Right atrium auricular region (tissue), 2 donors: ENCODE results near the gene AP2B1. TPM values are rescaled to one million over a fixed set of nuclear protein-coding genes. Genes with fewer than 3 reads are reported as not detected.

Source experiments
- DNase-seq: peaks from one replicate; pipeline ENCODE4 v3.0.0-alpha.2; 2019; ENCODE audit warnings: low spot score
- H3K27ac ChIP-seq, 2 donors: fragments of 200-600 bp; sonication (generic); 1 replicate in 1 of 2; 2 replicates in 1 of 2; pipeline ENCODE4 v1.5.1; 2016 to 2019
- H3K27me3 ChIP-seq, 2 donors: fragments of 200-600 bp; sonication (generic); one replicate each; pipeline versions ENCODE4 v1.5.1 to v1.6.0; 2017 to 2019
- H3K36me3 ChIP-seq: fragments of 200-600 bp; sonication (generic); one replicate; pipeline ENCODE4 v1.5.1; 2016
- H3K4me1 ChIP-seq, 2 donors: fragments of 200-600 bp; sonication (generic); one replicate each; pipeline versions ENCODE4 v1.5.1 to v1.6.0; 2017 to 2019
- H3K4me3 ChIP-seq, 2 donors: fragments of 200-600 bp; sonication (generic); 1 replicate in 1 of 2; 2 replicates in 1 of 2; pipeline ENCODE4 v1.5.1; 2017 to 2019; ENCODE audit warnings: mild to moderate bottlenecking in 1 of 2, moderate library complexity in 1 of 2
- H3K9me3 ChIP-seq, 2 donors: fragments of 200-600 bp; sonication (generic); one replicate each; pipeline ENCODE4 v1.5.1; 2019
- total RNA-seq, 2 donors: library from RNA; depleted of rRNA; stranded (reverse); fragments of >200 nt; gene quantifications; one replicate each; pipeline ENCODE4 v1.1.0, GENCODE V29; 2016
- TF ChIP-seq, protein P1 (sequence below), 2 donors: fragments of 200-600 bp; sonication (generic); IDR thresholded peaks; one replicate each; pipeline ENCODE4 v1.5.1; 2019; ENCODE audit warnings: antibody characterized with exemption in 2 of 2

Gene AP2B1
- total RNA-seq, 2 donors from 2014 or later = 79.8 to 80.1 TPM

GRCh38 chr17:35731239-35731916 lies 144.3 kb downstream of the AP2B1 start, which contains the start of gene RASL10B:
TSS of gene RASL10B (plus strand) at chr17:35731639. CDS start at chr17:35735185, 3,546 bp downstream.
- TF ChIP-seq, protein P1, sequence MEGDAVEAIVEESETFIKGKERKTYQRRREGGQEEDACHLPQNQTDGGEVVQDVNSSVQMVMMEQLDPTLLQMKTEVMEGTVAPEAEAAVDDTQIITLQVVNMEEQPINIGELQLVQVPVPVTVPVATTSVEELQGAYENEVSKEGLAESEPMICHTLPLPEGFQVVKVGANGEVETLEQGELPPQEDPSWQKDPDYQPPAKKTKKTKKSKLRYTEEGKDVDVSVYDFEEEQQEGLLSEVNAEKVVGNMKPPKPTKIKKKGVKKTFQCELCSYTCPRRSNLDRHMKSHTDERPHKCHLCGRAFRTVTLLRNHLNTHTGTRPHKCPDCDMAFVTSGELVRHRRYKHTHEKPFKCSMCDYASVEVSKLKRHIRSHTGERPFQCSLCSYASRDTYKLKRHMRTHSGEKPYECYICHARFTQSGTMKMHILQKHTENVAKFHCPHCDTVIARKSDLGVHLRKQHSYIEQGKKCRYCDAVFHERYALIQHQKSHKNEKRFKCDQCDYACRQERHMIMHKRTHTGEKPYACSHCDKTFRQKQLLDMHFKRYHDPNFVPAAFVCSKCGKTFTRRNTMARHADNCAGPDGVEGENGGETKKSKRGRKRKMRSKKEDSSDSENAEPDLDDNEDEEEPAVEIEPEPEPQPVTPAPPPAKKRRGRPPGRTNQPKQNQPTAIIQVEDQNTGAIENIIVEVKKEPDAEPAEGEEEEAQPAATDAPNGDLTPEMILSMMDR (IDR thresholded peaks at IDR 0.05) = no peak
- H3K27me3 ChIP-seq = no peaks in the 10 kb centered on the region
- peaks cover 0 to 27% of the 10 kb centered on the region in 2 donors for H3K4me1 ChIP-seq
- H3K4me3 ChIP-seq = peak within 1 kb of the TSS; percentile 55 to 77
- peak; percentile 60 for DNase-seq
- H3K27ac ChIP-seq = peak within 1 kb of the TSS; percentile 62 to 85
- H3K36me3 ChIP-seq = no peaks in the 10 kb centered on the region
- no peaks in the 10 kb centered on the region for H3K9me3 ChIP-seq

DNA sequence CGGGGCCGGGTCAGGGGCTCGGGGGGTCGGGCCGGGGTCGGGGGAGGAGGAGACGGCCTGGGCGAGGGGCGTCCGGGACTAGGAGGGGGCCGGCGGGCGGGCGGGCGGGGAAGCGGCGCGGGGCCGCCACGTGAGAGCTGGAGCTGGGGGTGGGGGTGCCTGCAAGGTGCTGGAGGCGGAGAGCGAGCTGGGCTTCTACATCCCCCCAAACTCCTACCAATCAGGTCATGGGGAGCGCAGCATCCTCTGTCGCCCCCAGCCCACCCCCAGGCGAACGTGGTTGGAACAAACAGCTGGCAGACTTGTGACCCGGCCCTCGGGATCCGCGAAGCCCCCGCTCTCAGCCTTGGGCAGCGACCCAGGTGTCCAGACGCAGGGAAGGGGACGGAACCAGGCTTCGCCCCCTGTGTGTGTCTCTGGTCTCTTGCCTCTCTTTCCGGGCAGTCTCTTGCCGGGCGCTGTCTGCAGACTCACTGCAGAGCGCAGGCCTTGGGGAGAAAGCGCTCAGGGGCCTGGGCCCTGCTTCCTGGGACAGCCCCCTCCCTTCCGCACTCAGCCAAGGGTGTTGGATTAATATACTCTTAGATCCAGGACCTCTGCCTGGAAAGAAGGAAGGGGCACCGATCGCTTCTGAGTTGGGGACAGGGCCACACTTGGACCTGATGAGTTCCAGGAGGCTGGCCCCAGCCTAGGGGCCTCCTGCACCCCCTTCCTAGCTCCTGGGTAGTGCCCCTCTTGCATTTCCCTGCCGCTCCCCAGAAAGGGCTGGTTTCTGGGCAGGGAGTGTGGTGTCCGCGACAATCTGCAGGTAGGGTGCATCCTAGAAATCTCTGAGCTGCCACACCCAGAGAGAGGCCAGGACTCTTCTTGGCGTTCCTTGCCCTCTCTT lies 145.0 kb downstream of the AP2B1 start:
- Histone ChIP-seq H3K36me3 (no peaks in the 10 kb centered on the region), H3K4me3 (peak overlapping the region; percentile 55 to 77), H3K4me1 (peaks cover 0 to 19% of the 10 kb centered on the region in 2 donors), H3K27ac (peak overlapping the region; percentile 62 to 85), H3K27me3 (no peaks in the 10 kb centered on the region), H3K9me3 (no peaks in the 10 kb centered on the region)
- TF ChIP-seq, protein P1 (IDR thresholded peaks at IDR 0.05) = no peak
- DNase-seq = peak; percentile 57

DNA sequence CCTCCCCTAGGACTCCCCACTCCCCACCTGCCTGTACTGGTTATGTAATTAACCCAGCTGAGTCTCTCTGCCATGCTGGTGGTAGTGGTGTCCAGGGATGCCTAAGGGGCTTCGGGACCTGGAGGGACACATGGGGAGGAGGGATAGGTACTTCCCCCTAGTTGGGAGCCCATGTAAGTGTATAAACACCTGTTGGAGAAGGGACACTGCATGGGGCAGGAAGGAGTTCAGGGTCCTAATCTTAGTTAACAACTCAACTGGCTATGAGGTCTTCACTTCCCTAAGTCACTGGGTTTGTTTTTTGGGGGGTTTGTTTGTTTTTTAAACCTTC lies 145.6 kb downstream of the AP2B1 start:
- TF ChIP-seq, protein P1 (IDR thresholded peaks at IDR 0.05) = no peak
- no peaks in the 10 kb centered on the region for H3K36me3 ChIP-seq
- peaks cover 0 to 13% of the 10 kb centered on the region in 2 donors for H3K4me1 ChIP-seq
- H3K27ac ChIP-seq = peak overlapping the region in 1 of 2 donors; percentile 85
- H3K27me3 ChIP-seq = no peaks in the 10 kb centered on the region
- peak overlapping the region in 1 of 2 donors; percentile 77 for H3K4me3 ChIP-seq
- DNase-seq = peak; percentile 26
- no peaks in the 10 kb centered on the region for H3K9me3 ChIP-seq

DNA sequence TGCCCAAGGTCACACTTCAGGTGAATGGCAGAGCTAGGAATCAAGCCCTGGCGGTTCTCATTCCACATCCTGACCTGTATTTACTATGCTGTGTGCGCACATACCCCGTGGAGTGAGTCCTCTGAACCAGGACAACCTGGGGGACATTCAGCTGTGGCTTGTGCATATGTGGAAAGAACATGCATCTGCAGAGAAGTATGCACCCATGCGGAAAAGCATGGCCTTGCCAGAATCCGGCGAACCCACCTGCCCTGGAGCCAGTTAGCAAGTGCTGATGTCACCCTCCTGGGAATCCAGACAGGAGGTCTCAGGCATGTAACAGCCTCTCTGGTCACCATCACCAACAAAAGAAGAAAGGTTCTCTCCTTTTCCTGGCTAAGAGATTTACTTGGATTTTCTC lies 146.2 kb downstream of the AP2B1 start:
- no peak for DNase-seq
- Histone ChIP-seq H3K27me3 (no peaks in the 10 kb centered on the region), H3K4me1 (peaks cover 0 to 12% of the 10 kb centered on the region in 2 donors), H3K9me3 (no peaks in the 10 kb centered on the region), H3K36me3 (no peaks in the 10 kb centered on the region), H3K4me3 (no peak overlapping the region), H3K27ac (no peak overlapping the region)
- TF ChIP-seq, protein P1 (IDR thresholded peaks at IDR 0.05) = no peak

DNA sequence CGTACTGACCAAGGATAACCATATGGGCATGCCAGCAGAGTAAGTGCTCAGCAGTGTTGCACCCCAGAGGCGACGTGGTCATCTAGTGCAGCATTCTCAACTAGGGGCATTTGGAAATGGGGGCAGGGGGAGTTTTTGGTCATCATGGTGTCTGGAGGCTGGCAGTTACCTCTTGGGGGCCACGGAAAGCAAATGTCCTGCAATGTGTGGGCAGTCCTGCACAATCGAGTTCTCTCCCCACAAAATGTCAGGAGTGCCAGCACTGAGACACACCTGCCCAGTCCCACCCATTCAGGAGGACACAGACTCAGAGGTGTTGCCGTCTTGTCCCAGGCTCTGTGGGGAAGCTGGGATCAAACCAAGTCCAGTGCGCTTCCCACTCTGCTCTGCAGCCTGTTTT lies 147.3 kb downstream of the AP2B1 start:
- H3K4me1 ChIP-seq = peaks cover 0 to 12% of the 10 kb centered on the region in 2 donors
- no peak overlapping the region for H3K27ac ChIP-seq
- no peak for DNase-seq
- H3K27me3 ChIP-seq = no peaks in the 10 kb centered on the region
- no peak overlapping the region for H3K4me3 ChIP-seq
- TF ChIP-seq, protein P1 (IDR thresholded peaks at IDR 0.05) = no peak
- H3K9me3 ChIP-seq = no peaks in the 10 kb centered on the region
- H3K36me3 ChIP-seq = no peaks in the 10 kb centered on the region
